COR-L47 (cell line): ENCODE data around the gene CAMK2G.

Source experiments
- DNase-seq: peaks from one replicate; lab custom pipeline; 2025; lab: John Stamatoyannopoulos, UW

CAMK2G gene

DNA sequence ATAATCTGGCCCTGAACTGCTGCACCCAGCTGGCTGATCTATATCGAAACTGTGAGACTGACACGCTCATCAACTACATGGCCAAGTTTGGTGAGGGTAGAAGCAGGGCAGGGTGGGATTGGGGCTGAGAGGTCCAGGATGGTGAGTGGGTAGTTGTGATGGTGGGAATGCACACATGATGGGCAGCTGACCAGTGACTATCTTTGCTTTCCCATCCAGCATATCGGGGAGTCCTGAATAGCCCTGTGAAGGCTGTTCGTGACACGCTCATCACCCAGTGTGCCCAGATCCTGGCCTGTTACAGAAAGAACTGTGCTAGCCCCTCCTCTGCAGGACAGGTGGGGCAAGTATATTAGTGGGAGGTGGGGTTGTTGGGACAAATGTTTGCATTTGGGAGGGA lies 105.0 kb downstream of the CAMK2G start:
- no peak for DNase-seq

DNA sequence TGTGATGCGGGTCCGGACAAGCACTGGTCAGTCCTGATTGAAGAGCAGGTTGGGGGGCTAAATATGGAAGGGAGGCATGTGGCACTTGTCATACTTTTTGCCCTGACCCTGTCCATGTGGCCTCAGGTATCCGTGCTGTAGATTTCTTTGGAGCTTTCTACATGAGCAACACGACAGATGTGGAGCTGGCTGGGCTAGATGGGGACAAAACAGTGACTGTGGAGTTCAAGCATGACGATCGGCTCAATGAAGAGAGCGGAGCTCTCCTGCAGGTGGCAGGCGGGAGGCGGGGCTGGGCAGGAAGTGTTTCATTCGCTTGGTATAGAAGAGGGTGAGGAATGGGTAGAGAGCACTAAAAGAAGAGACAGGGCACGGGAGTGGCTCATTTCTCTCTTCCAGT lies 105.5 kb downstream of the CAMK2G start:
- DNase-seq, result no peak

DNA sequence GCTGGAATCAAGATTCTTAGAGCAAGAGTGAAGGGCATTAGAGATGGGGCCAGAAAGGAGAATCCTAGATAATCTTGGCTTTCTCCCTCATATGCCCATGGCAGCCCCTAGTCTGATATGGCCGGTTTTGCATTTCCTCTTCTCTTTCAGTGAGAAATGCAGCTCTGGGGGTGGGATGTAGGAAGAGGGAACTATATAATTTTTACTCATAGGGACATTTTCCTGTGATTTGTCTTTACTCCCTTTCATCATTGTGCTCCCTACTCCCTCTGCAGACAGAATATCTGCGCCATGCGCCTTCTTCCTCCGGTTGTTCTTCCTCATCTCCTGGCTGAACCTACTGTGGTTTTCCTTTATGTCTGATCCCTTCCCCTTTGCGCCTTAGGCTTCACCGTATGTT lies 109.3 kb downstream of the CAMK2G start:
- DNase-seq, result no peak

DNA sequence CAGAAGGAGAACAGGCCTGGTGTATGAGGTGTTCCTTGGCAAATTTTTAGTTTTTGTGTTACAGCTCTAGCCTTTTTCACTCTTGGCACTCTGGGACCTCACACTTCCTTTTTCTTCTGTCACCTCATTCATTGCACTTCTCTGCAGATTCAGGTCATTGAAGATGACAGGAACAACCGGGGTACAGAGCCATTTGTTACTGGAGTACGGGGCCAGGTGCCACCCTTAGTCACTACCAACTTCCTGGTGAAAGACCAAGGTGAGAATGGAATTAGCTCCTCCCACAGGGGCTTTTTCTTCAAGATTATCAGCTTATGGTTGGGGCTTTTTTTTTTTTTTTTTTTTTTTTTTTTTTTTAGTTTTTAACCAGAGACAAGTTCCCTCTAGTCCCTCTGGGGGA lies 111.0 kb downstream of the CAMK2G start:
- no peak for DNase-seq

DNA sequence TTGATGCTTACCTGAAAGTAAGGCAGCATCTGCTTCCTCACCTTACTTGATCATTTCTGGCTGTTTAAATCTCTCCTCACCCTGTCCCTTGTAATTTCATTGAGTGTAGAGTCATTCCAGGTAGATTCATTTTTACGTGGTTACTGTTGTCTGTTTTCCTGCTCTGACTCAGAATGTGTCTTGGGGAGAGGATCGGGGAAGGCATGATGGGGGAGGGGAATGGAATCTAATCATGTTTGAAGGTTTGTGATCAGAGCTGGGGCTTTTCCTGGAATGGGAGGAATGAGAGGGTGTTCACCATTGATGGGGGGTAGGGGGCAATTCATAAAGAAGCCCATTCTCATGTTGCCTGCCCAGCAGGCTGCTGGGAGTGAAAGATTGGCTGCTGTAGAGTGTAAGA lies 111.4 kb downstream of the CAMK2G start:
- no peak for DNase-seq
